Calu3 (cell line): ENCODE data around the gene LYPD6. TPM values are rescaled to one million over a fixed set of nuclear protein-coding genes. Genes with fewer than 3 reads are reported as not detected.

Source experiments
- BruUV-seq: library from RNA; stranded (reverse); fragments of 400-500 nt; replicated peaks from 2 replicates; lab custom pipeline; 2021; lab: Mats Ljungman, UMichigan
- CTCF ChIA-PET: fragments of 300-600 bp; sonication (Branson Sonifier 250); formaldehyde crosslinking; loops from one replicate; lab custom pipeline; 2022; ENCODE audit warnings: antibody characterized with exemption; lab: Charles Lee
- DNase-seq: peaks from one replicate; pipeline ENCODE4 v3.0.0; 2022
- H3K27ac Mint-ChIP-seq: one replicate; pipeline ENCODE4 v1.8.0; 2022; ENCODE audit warnings: mixed read lengths; ENCODE audit not compliant: unreplicated experiment
- H3K27me3 Mint-ChIP-seq: one replicate; pipeline ENCODE4 v1.8.0; 2022; ENCODE audit warnings: mixed read lengths; ENCODE audit not compliant: unreplicated experiment
- H3K36me3 Mint-ChIP-seq: one replicate; pipeline ENCODE4 v1.8.0; 2022; ENCODE audit warnings: mild to moderate bottlenecking, moderate library complexity, mixed read lengths; ENCODE audit not compliant: insufficient read depth, unreplicated experiment
- H3K4me1 Mint-ChIP-seq: one replicate; pipeline ENCODE4 v1.8.0; 2022; ENCODE audit warnings: mild to moderate bottlenecking, low read depth, mixed read lengths; ENCODE audit not compliant: unreplicated experiment
- H3K4me3 Mint-ChIP-seq: one replicate; pipeline ENCODE4 v1.8.0; 2022; ENCODE audit warnings: mild to moderate bottlenecking, low read depth, moderate library complexity, mixed read lengths; ENCODE audit not compliant: unreplicated experiment
- H3K9me3 Mint-ChIP-seq: one replicate; pipeline ENCODE4 v1.8.0; 2022; ENCODE audit warnings: low read depth, mixed read lengths; ENCODE audit not compliant: unreplicated experiment
- CTCF ChIP-seq: fragments of 200-600 bp; IDR thresholded peaks from one replicate; pipeline ENCODE4 v1.8.0; 2022; ENCODE audit warnings: antibody characterized with exemption; ENCODE audit not compliant: unreplicated experiment
- intact Hi-C: fragments of 100-400 bp; cut with micrococcal nuclease; formaldehyde crosslinking; loops from one replicate; pipeline ENCODE4 v1.10.0; 2022; ENCODE audit not compliant: unreplicated experiment
- total RNA-seq: library from RNA; stranded (reverse); gene quantifications from 2 replicates; pipeline ENCODE4 v1.2.3, GENCODE V29; 2022

The LYPD6 gene
- total RNA-seq, 1 experiment from 2014 or later = 3.4 TPM

GRCh38 chr2:149410701-149411484 is 80.5 kb downstream of the LYPD6 start:
- H3K27ac Mint-ChIP-seq = no peak overlapping the region
- CTCF ChIA-PET = no interaction called here
- H3K36me3 Mint-ChIP-seq = no peaks in the 10 kb centered on the region
- DNase-seq = no peak
- intact Hi-C loops = no loop called here
- BruUV-seq = no TSS peak
- H3K9me3 Mint-ChIP-seq = no peaks in the 10 kb centered on the region
- H3K4me3 Mint-ChIP-seq = no peak overlapping the region
- H3K4me1 Mint-ChIP-seq = no peaks in the 10 kb centered on the region
- TF ChIP-seq CTCF = no peak
- H3K27me3 Mint-ChIP-seq = no peaks in the 10 kb centered on the region

- intact Hi-C loops = no loop called here
- Mint-ChIP-seq H3K9me3 (no peaks in the 10 kb centered on the region), H3K4me1 (no peaks in the 10 kb centered on the region), H3K27ac (no peak overlapping the region), H3K27me3 (no peaks in the 10 kb centered on the region), H3K4me3 (no peak overlapping the region), H3K36me3 (no peaks in the 10 kb centered on the region)
- no TSS peak for BruUV-seq
- DNase-seq = no peak
- TF ChIP-seq CTCF = no peak
- CTCF ChIA-PET = no interaction called here
These were observed 83.1 kb downstream of the LYPD6 start for GRCh38 chr2:149413487-149413886.

GRCh38 chr2:149415086-149415485 is 84.7 kb downstream of the LYPD6 start:
- H3K4me1 Mint-ChIP-seq = peaks cover 3% of the 10 kb centered on the region
- H3K27ac Mint-ChIP-seq = no peak overlapping the region
- TF ChIP-seq CTCF = no peak
- H3K36me3 Mint-ChIP-seq = no peaks in the 10 kb centered on the region
- no peaks in the 10 kb centered on the region for H3K9me3 Mint-ChIP-seq
- no peak for DNase-seq
- H3K4me3 Mint-ChIP-seq = no peak overlapping the region
- H3K27me3 Mint-ChIP-seq = no peaks in the 10 kb centered on the region
- intact Hi-C loops = no loop called here
- no TSS peak for BruUV-seq
- CTCF ChIA-PET = no interaction called here

- H3K27me3 Mint-ChIP-seq = no peaks in the 10 kb centered on the region
- H3K4me3 Mint-ChIP-seq = no peak overlapping the region
- no peak for TF ChIP-seq CTCF
- H3K36me3 Mint-ChIP-seq = no peaks in the 10 kb centered on the region
- intact Hi-C loops = no loop called here
- CTCF ChIA-PET = no interaction called here
- no peak overlapping the region for H3K27ac Mint-ChIP-seq
- DNase-seq = no peak
- H3K9me3 Mint-ChIP-seq = no peaks in the 10 kb centered on the region
- no TSS peak for BruUV-seq
- H3K4me1 Mint-ChIP-seq = peaks cover 20% of the 10 kb centered on the region
These were observed 87.7 kb downstream of the LYPD6 start for GRCh38 chr2:149418065-149418464.
